OCI-LY1 (cell line): ENCODE data around the gene EBF4.

ENCODE experiments used
- CTCF ChIP-seq: fragments of 200-600 bp; sonication (generic), shearing (Covaris generic); IDR thresholded peaks from 2 replicates; pipeline ENCODE4 v1.5.1; 2017; ENCODE audit warnings: mild to moderate bottlenecking, antibody characterized with exemption, low read length, moderate library complexity, mixed read lengths
- EZH2 ChIP-seq: fragments of 200-600 bp; sonication (generic), shearing (Covaris generic); IDR thresholded peaks from 2 replicates; pipeline ENCODE4 v1.8.0; 2017; ENCODE audit warnings: borderline replicate concordance, mixed run types, mild to moderate bottlenecking, antibody characterized with exemption, low read length, moderate library complexity, mixed read lengths

GRCh38 chr20:2761885-2762284, 69.3 kb downstream of the EBF4 start:
- TF ChIP-seq CTCF (no peak), EZH2 (no peak)
